NCI-H82 treated with DMSO at 0.1 percent for 48 hours (cell line): ENCODE data around the gene SAP25.
"Not testable (repeated sequence)": the region's sequence is repeated elsewhere in the genome, so short reads cannot be mapped to it uniquely, and the experiment has no call there.

Experiments used
- DNase-seq: peaks from one replicate; lab custom pipeline; 2025; ENCODE audit not compliant: unreplicated experiment; lab: John Stamatoyannopoulos, UW

The SAP25 gene

DNA sequence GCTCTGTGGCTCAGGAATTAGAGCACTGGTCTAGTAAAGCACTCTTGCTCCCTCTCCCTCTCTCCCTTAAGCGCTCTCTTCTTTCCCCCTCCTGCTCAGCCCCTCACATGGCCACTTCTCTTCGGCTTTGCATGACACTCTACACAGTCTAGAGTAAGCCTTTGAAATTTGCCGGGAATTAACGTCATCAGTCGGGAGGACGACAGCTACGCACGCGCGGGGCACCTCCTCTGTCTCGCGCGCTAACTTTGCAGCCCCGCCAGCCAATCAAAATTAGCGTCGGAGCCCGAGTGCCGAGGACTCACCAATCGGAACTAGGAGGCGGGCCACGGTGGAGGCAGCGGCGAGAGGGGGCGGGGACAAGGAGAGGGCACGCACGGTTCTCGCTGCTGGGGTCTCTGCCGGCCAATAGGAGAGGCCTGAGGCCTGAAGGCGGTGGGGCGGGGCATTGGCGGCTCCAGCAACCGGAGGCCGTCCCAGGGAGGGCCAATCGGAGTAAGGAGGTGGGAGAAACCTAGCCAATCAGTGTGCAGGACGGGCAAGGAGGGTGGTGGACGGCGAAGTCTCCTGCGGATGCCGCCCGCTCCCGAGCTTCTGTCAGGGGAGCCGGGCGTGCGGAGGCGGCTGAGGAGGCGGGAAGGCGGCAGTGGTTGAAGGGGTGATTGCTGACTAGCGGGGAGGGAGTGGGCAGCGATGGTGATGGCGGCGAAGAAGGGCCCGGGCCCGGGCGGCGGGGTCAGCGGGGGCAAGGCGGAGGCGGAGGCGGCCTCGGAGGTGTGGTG lies 34.9 kb downstream of the SAP25 start, which contains the start of gene AGFG2:
Gene AGFG2 (plus strand): TSS at position 550 of the 782 bp plus-strand sequence. CDS start 144 bp downstream, at position 694.
- DNase-seq, result peak; percentile 98

DNA sequence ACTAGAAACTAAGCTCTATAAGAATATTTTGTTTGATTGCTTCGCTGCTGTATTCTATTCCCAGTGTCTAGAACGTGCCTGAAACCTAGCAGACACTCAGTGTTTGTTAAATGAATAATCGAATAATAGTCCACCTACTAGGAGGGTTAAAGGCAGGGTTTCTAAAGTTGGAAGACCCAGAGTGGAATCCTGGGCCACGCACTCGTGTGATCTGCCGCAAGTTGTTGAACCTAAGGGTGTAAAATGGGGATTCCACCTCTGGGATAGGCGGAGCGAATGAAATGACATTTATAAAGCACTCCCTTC lies 35.4 kb downstream of the SAP25 start:
- DNase-seq, result no peak

DNA sequence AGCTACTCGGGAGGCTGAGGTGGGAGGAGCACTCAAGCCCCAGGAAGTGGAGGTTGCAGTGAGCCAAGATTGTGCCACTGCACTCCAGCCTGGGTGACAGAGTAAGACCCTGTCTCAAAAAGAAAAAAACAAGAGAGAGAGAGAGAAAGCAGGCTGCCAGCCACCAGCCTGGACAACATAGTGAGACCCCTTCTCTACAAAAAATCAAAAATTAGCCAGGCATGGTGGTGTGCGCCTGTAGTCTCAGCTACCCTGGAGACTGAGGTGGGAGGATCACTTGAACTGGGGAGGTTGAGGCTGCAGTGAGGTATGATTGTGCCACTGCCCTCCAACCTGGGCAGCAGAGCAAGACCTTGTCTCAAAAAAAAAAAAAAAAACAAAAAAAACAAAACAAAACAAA lies 37.0 kb downstream of the SAP25 start:
- DNase-seq, result not testable (repeated sequence)

DNA sequence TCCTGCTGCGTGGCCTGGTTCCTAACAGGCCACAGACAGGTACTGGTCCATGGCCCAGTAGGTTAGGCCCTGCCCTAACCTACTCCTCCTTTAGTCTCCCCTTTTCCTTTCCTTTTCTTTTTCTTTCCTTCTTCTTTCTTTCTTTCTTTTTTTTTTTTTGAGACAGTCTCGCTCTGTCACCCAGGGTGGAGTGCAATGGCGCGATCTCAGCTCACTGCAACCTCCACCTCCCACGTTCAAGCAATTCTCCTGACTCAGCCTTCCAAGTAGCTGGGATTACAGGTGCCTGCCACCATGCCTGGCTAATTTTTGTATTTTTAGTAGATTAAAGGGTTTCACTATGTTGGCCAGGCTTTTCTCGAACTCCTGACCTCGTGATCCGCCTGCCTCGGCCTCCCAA lies 37.7 kb downstream of the SAP25 start:
- DNase-seq, result not testable (repeated sequence)

DNA sequence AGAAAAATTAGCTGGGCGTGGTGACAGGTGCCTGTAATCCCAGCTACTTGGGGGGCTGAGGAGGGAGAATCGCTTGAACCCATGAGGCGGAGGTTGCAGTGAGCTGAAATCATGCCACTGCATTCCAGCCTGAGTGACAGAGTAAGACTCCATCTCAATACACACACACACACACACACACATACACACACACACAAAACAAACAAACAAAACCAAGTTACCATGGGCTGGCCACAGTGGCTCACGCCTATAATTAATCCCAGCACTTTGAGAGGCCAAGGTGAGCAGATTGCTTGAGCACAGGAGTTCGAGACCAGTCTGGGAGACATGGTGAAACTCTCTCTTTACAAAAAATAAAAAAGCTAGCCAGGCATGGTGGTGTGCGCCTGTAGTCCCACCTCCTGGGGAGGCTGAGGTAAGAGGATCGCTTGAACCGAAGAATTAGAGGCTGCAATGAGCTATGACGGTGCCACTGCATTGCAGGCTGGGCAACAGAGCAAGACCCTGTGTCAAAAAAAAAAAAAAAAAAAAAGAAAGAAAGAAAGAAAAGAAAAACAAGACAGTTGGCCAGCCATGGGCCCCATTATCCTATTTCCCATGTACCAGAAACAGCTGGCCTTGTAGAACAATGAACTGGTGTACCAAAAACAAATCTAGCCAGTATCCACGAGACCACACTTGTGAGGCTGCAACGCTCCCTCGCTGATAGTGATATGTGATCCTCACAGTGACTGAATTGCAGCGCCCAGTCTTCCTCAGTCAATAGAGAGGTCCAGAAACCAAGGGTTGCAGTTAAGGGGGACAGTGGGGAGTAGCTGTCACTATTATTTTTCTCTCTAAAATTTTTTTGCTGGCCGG lies 41.3 kb downstream of the SAP25 start:
- no peak for DNase-seq

DNA sequence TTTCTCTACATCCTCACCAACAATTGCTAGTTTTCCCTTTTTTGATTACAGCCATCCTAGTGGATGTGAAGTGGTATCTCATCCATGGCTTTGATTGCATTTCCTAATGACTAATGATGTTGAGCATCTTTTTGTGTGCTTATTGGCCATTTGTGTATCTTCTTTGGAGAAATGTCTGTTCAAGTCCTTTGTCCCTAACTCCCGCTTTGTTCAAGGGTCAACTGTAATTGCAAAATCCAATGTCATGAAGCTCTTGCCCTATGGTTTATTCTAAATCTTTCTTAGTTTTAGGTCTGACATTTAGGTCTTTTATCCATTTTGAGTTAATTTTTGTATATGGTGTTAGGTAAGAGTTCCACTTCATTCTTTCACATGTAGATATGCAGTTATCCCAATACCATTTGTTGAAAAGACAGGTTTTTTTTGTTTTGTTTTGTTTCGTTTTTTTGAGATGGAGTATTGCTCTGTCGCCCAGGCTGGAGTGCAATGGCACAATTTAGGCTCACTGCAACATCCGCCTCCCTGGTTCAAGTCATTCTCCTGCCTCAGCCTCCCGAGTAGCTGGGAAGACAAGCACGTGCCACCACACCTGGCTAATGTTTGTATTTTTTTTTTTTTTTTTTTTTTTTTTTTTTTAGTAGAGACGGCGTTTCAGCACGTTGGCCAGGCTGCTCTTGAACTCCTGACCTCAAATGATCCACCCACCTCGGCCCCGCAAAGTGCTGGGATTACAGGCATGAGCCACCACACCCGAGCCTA lies 45.4 kb downstream of the SAP25 start:
- not testable (repeated sequence) for DNase-seq

DNA sequence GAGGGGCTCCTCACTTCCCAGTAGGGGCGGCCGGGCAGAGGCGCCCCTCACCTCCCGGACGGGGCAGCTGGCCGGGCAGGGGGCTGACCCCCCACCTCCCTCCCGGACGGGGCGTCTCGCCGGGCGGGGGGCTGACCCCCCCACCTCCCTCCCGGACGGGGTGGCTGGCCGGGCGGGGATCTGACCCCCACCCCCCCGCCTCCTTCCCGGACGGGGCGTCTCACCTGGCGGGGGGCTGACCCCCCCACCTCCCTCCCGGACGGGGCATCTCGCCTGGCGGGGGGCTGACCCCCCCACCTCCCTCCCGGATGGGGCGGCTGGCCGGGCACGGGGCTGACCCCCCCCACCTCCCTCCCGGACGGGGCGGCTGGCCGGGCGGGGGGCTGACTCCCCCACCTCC lies 50.5 kb downstream of the SAP25 start:
- not testable (repeated sequence) for DNase-seq
